Keratinocyte (primary cell): ENCODE measurements around the gene STX18.

Experiments
- CTCF ChIP-seq, 3 experiments: IDR thresholded peaks in 1 of 3; conservative IDR thresholded peaks in 1 of 3; optimal IDR thresholded peaks in 1 of 3; 2 replicates in 2 of 3; 3 replicates in 1 of 3; pipeline versions ENCODE3 to v1.5.1; 2011; ENCODE audit warnings: low read length in 3 of 3, mild to moderate bottlenecking in 3 of 3, moderate library complexity in 2 of 3, control low read depth in 1 of 3, inconsistent platforms in 1 of 3; ENCODE audit not compliant: insufficient read depth in 2 of 3; ENCODE audit errors: extremely low read depth in 1 of 3
- EZH2 ChIP-seq: IDR thresholded peaks from one replicate; pipeline ENCODE4 v1.6.1; 2012; ENCODE audit warnings: inconsistent platforms, mild to moderate bottlenecking, low read length, moderate library complexity

GRCh38 chr4:4507403-4507802, 34.4 kb downstream of the STX18 start:
- TF ChIP-seq CTCF (optimal IDR thresholded peaks at IDR 0.05 in 1 of 3, IDR thresholded peaks at IDR 0.05 in 1 of 3, conservative IDR thresholded peaks at IDR 0.05 in 1 of 3; ENCODE audit: extremely low read depth in 1 of 3, insufficient read depth in 2 of 3, low read length in 3 of 3) (no peak), EZH2 (no peak)
